HG02852 (cell line): ENCODE data around the gene BAIAP2.

Source experiments
- ATAC-seq: cut with Tn5 transposase; IDR thresholded peaks from one replicate; pipeline ENCODE4 v1.9.1; 2021; ENCODE audit warnings: mild to moderate bottlenecking, moderate library complexity; ENCODE audit not compliant: unreplicated experiment

BAIAP2 gene

GRCh38 chr17:81034779-81035520 is at the start of gene BAIAP2:
Gene BAIAP2 (plus strand): TSS chr17:81035151. CDS start chr17:81035255, 104 bp downstream.
- ATAC-seq = peak; percentile 65

- no peak for ATAC-seq
Observed at GRCh38 chr17:80986046-80986445, 48.9 kb upstream of the BAIAP2 start.

- no peak for ATAC-seq
Observed at GRCh38 chr17:80986816-80987475, 48.0 kb upstream of the BAIAP2 start.

GRCh38 chr17:80987941-80988461 is 47.0 kb upstream of the BAIAP2 start:
- no peak for ATAC-seq

- no peak for ATAC-seq
Observed at GRCh38 chr17:80989586-80989913, 45.4 kb upstream of the BAIAP2 start.

GRCh38 chr17:80990921-80991644 is 43.9 kb upstream of the BAIAP2 start:
- no peak for ATAC-seq

- ATAC-seq = no peak
Observed at GRCh38 chr17:80991645-80992076, 43.3 kb upstream of the BAIAP2 start, which contains the start of gene CHMP6. Gene CHMP6 (plus strand): TSS chr17:80991841. CDS start chr17:80991919, 78 bp downstream.

GRCh38 chr17:80992077-80992947 is 42.6 kb upstream of the BAIAP2 start:
- ATAC-seq = no peak

- no peak for ATAC-seq
Observed at GRCh38 chr17:80992948-80993624, 41.9 kb upstream of the BAIAP2 start.

GRCh38 chr17:80995131-80995530 is 39.8 kb upstream of the BAIAP2 start:
- ATAC-seq = no peak

GRCh38 chr17:80996422-80997305 is 38.3 kb upstream of the BAIAP2 start:
- no peak for ATAC-seq

- ATAC-seq = no peak
Observed at GRCh38 chr17:80997424-80998117, 37.4 kb upstream of the BAIAP2 start.

GRCh38 chr17:80998118-80998747 is 36.7 kb upstream of the BAIAP2 start:
- no peak for ATAC-seq

- ATAC-seq = no peak
Observed at GRCh38 chr17:80998748-80999535, 36.0 kb upstream of the BAIAP2 start.

- no peak for ATAC-seq
Observed at GRCh38 chr17:80999536-81000333, 35.2 kb upstream of the BAIAP2 start.

- no peak for ATAC-seq
Observed at GRCh38 chr17:81000334-81000630, 34.7 kb upstream of the BAIAP2 start.
